GM04503 (cell line): Measurements from ENCODE around the gene KAT7.

Source experiments
- DNase-seq: peaks from one replicate; pipeline ENCODE4 v3.0.0-alpha.2; 2012; ENCODE audit warnings: low read depth

KAT7 gene

GRCh38 chr17:49872754-49873377 lies 84.4 kb downstream of the KAT7 start:
- no peak for DNase-seq

- DNase-seq, result no peak
Observed at GRCh38 chr17:49873466-49873865, 85.0 kb downstream of the KAT7 start.

DNA sequence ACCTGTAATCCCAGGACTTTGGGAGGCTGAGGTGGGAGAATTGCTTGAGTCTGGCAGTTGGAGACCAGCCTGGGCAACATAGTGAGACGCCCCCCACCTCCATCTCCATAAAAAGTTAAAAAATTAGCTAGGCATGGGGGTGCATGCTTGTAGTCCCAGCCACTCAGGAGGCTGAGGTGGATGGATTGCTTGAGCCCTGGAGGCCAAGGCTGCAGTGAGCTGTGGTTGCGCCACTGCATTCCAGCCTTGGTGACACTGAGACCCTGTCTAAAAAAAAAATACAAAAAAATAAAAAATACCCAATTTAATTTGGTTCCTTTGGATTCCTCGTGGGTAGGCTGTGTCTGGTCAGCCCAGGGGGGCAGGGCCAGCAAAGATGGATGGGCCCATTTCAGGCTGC lies 85.4 kb downstream of the KAT7 start:
- no peak for DNase-seq

DNA sequence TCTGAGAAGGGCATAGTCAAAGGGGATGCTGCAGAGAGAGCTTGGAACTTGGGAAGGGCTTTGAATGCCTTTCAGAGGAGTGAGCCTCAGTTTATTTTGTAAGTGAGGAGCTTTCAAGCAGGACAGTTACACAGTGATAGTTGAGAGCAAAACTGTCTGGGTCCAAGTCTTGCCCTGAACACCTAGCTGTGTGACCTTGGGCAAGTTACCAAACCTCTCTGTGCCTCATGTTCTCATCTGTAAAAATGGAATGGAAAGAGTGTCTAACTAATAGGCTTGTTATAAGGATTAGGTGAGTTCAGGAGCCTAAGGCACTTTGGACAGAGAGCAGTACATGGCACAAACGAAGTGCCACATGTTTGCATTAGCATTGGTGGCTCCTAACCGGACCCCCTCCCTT lies 86.4 kb downstream of the KAT7 start:
- DNase-seq, result no peak

DNA sequence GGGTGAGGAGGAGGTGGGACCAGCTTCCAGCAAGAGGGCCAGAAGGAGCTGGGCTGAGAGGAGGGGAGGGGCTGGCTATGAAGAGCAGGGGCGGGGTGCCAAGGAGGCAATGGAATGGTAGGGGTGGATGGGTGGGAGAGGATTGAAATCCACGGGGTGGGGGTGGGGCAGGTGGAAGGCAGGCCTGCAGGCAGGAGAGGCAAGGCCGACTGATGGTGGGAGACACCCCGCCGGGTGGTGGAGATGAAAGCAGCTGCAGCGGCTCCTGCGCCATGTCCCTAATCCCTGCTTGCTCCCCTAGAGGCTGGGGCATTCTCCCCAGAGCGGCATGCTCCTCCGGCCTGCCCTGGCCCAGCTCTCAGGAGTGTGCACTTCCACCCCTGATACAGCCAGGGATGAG lies 87.2 kb downstream of the KAT7 start:
- DNase-seq, result no peak

- no peak for DNase-seq
Observed at GRCh38 chr17:49878931-49879904, 90.7 kb downstream of the KAT7 start.

DNA sequence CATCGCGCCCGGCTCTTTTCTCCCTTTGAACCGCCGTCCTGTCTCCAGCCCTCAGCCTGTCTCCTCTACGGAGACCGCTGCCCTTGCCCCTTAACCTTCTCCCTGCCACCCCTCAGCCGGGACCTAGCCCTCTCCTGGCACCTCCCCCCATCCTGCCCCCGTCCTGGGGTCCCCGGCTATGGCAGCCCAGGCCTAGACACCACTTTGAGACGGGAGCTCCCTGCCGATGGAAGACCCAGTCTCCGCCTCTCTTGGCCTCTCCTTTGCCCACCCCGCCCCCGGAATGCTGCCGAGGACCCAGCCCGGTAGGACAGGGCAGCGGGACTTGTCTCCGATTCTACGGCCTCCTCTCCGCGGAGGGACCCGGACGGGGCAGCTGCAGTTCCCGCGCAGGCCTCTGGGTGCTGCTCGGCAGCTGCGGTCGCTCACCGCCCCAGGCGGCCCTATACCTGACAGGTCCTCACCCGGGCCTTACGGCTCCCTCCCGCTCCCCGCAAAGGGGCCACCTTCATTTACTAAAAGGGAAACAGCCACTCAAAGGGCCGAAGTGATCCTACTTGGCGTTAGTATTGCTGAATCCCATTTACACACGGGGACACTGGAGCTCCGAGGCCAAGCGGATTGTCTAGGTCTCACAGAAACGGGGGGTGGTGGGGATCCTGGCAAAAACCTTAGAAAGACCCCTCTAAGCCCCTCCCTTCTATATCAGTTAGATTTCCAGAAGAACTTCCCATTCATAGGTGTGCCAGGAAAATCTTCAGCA lies 92.0 kb downstream of the KAT7 start:
- DNase-seq, result no peak

GRCh38 chr17:49881054-49881402 lies 92.5 kb downstream of the KAT7 start:
- DNase-seq, result no peak

- no peak for DNase-seq
Observed at GRCh38 chr17:49882434-49882833, 94.0 kb downstream of the KAT7 start.
